ENCODE results near the gene AGR2. TPM values are rescaled to one million over a fixed set of nuclear protein-coding genes. Genes with fewer than 3 reads are reported as not detected.
A peak's percentile ranks its signal among the peaks of the same experiment; 100 is the strongest.
"Not testable (repeated sequence)": the region's sequence is repeated elsewhere in the genome, so short reads cannot be mapped to it uniquely, and the experiment has no call there.

AGR2 gene
- not detected for polyA plus RNA-seq (2013, experiment 1 of 2)
- not detected for polyA plus RNA-seq (2013, experiment 2 of 2)

- H3K14ac ChIP-seq (ENCODE audit: low read length in 2 of 2): no peak within 1 kb of the TSS
- H2AK5ac ChIP-seq (ENCODE audit: low read length, severe bottlenecking): no peak within 1 kb of the TSS
- peak within 1 kb of the TSS in 1 of 2 experiments; percentile 22 for H3K18ac ChIP-seq (ENCODE audit: low read depth in 1 of 2, low read length in 2 of 2)
- H2AFZ ChIP-seq (ENCODE audit: low read depth, low read length): no peak within 1 kb of the TSS
- DNase-seq: no peak
- no peak within 1 kb of the TSS for H3K4me3 ChIP-seq (ENCODE audit: insufficient read depth in 1 of 2, low read depth in 1 of 2, low read length in 2 of 2)
- no peaks in the 10 kb centered on the region for H3K9me3 ChIP-seq (ENCODE audit: control insufficient read depth, low read length)
- no peaks in the 10 kb centered on the region for H3K79me1 ChIP-seq (replicated peaks; ENCODE audit: low read length, poor library complexity, severe bottlenecking)
- H2BK15ac ChIP-seq (ENCODE audit: low read depth, poor library complexity, severe bottlenecking): no peak within 1 kb of the TSS
- no peak within 1 kb of the TSS for H3K4ac ChIP-seq (ENCODE audit: low read depth in 1 of 2, low read length in 2 of 2)
- H3K27me3 ChIP-seq (ENCODE audit: control insufficient read depth in 1 of 2, insufficient read depth in 1 of 2, low read length in 2 of 2): no peaks in the 10 kb centered on the region
- WGBS: 93% methylated on average over 13 of the region's 13 CpGs
- H2BK5ac ChIP-seq (ENCODE audit: low read depth, low read length, poor library complexity, severe bottlenecking): no peak within 1 kb of the TSS
- no peak within 1 kb of the TSS for H2BK120ac ChIP-seq (ENCODE audit: low read depth, low read length)
- H3K36me3 ChIP-seq (ENCODE audit: control insufficient read depth in 1 of 2, insufficient read depth in 2 of 2, low read depth in 1 of 2, low read length in 2 of 2): no peaks in the 10 kb centered on the region
- H2BK12ac ChIP-seq (ENCODE audit: low read length in 2 of 2): no peak within 1 kb of the TSS
- peaks cover 6% of the 10 kb centered on the region for H3K4me1 ChIP-seq (ENCODE audit: control insufficient read depth, insufficient read depth, low read depth, low read length)
- no peak within 1 kb of the TSS for H3K23ac ChIP-seq (ENCODE audit: low read length in 2 of 2)
- H3K4me2 ChIP-seq (ENCODE audit: low read length, poor library complexity, severe bottlenecking): no peak within 1 kb of the TSS
- no peak within 1 kb of the TSS for H4K91ac ChIP-seq (ENCODE audit: low read length)
- no peak within 1 kb of the TSS for H4K8ac ChIP-seq (ENCODE audit: low read length)
- no peak within 1 kb of the TSS for H3K9ac ChIP-seq (ENCODE audit: low read length)
- peak within 1 kb of the TSS; percentile 39 for H3K27ac ChIP-seq (ENCODE audit: low read length, poor library complexity, severe bottlenecking)
Measured at GRCh38 chr7:16804674-16805439, at the start of gene AGR2. AGR2 (minus strand) TSS chr7:16804999; CDS start chr7:16801796, 3,203 bp downstream.

- H2AK5ac ChIP-seq (ENCODE audit: low read length, severe bottlenecking); H2BK15ac ChIP-seq (ENCODE audit: low read depth, poor library complexity, severe bottlenecking); H3K4me1 ChIP-seq (ENCODE audit: control insufficient read depth, insufficient read depth, low read depth, low read length); H3K4ac ChIP-seq (ENCODE audit: low read depth in 1 of 2, low read length in 2 of 2); H3K23ac ChIP-seq (ENCODE audit: low read length in 2 of 2); H2AFZ ChIP-seq (ENCODE audit: low read depth, low read length); H3K27ac ChIP-seq (ENCODE audit: low read length, poor library complexity, severe bottlenecking); H3K36me3 ChIP-seq (ENCODE audit: control insufficient read depth in 1 of 2, insufficient read depth in 2 of 2, low read depth in 1 of 2, low read length in 2 of 2); H3K4me2 ChIP-seq (ENCODE audit: low read length, poor library complexity, severe bottlenecking); H2BK5ac ChIP-seq (ENCODE audit: low read depth, low read length, poor library complexity, severe bottlenecking); DNase-seq; H3K27me3 ChIP-seq (ENCODE audit: control insufficient read depth in 1 of 2, insufficient read depth in 1 of 2, low read length in 2 of 2); H2BK120ac ChIP-seq (ENCODE audit: low read depth, low read length); H3K9ac ChIP-seq (ENCODE audit: low read length); H3K14ac ChIP-seq (ENCODE audit: low read length in 2 of 2); H2BK12ac ChIP-seq (ENCODE audit: low read length in 2 of 2); H4K91ac ChIP-seq (ENCODE audit: low read length); H4K8ac ChIP-seq (ENCODE audit: low read length); H3K4me3 ChIP-seq (ENCODE audit: insufficient read depth in 1 of 2, low read depth in 1 of 2, low read length in 2 of 2); H3K18ac ChIP-seq (ENCODE audit: low read depth in 1 of 2, low read length in 2 of 2); H3K9me3 ChIP-seq (ENCODE audit: control insufficient read depth, low read length); H3K79me1 ChIP-seq (replicated peaks; ENCODE audit: low read length, poor library complexity, severe bottlenecking): not testable (repeated sequence)
- 96% methylated on average over 11 of the region's 11 CpGs for WGBS
Measured at GRCh38 chr7:16853189-16853588, 48.4 kb upstream of the AGR2 start.

DNA sequence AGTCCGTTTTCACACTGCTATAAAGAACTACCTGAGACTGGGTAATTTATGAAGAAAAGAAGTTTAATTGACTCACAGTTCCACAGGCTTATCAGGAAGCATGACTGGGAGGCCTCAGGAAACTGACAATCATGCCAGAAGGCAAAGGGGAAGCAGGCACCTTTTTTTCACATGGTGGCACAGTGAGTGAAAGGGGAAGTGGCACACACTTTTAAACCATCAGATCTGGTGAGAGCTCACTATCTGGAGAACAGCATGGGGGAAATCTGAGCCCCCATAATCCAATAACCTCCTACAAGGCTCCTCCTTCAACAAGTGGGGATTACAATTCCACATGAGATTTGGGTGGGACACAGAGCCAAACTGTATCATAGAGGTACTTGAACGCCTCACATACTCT lies 47.0 kb upstream of the AGR2 start:
- Histone ChIP-seq H3K9ac (ENCODE audit: low read length) (no peak overlapping the region), H2BK12ac (ENCODE audit: low read length in 2 of 2) (no peak overlapping the region), H3K4me3 (ENCODE audit: insufficient read depth in 1 of 2, low read depth in 1 of 2, low read length in 2 of 2) (no peak overlapping the region), H3K27me3 (ENCODE audit: control insufficient read depth in 1 of 2, insufficient read depth in 1 of 2, low read length in 2 of 2) (peaks cover 0 to 3% of the 10 kb centered on the region in 2 experiments), H2BK5ac (ENCODE audit: low read depth, low read length, poor library complexity, severe bottlenecking) (no peak overlapping the region), H4K8ac (ENCODE audit: low read length) (no peak overlapping the region), H3K18ac (ENCODE audit: low read depth in 1 of 2, low read length in 2 of 2) (no peak overlapping the region), H4K91ac (ENCODE audit: low read length) (no peak overlapping the region), H2BK120ac (ENCODE audit: low read depth, low read length) (no peak overlapping the region), H3K4ac (ENCODE audit: low read depth in 1 of 2, low read length in 2 of 2) (no peak overlapping the region), H2AK5ac (ENCODE audit: low read length, severe bottlenecking) (no peak overlapping the region), H3K27ac (ENCODE audit: low read length, poor library complexity, severe bottlenecking) (no peak overlapping the region), H2BK15ac (ENCODE audit: low read depth, poor library complexity, severe bottlenecking) (no peak overlapping the region), H3K36me3 (ENCODE audit: control insufficient read depth in 1 of 2, insufficient read depth in 2 of 2, low read depth in 1 of 2, low read length in 2 of 2) (no peaks in the 10 kb centered on the region), H3K9me3 (ENCODE audit: control insufficient read depth, low read length) (no peaks in the 10 kb centered on the region), H3K4me2 (ENCODE audit: low read length, poor library complexity, severe bottlenecking) (no peak overlapping the region), H3K4me1 (ENCODE audit: control insufficient read depth, insufficient read depth, low read depth, low read length) (peaks cover 2% of the 10 kb centered on the region), H3K79me1 (replicated peaks; ENCODE audit: low read length, poor library complexity, severe bottlenecking) (no peaks in the 10 kb centered on the region), H3K23ac (ENCODE audit: low read length in 2 of 2) (no peak overlapping the region), H2AFZ (ENCODE audit: low read depth, low read length) (no peak overlapping the region), H3K14ac (ENCODE audit: low read length in 2 of 2) (no peak overlapping the region)
- DNase-seq: no peak
- WGBS: 94% methylated on average over 2 of the region's 2 CpGs

DNA sequence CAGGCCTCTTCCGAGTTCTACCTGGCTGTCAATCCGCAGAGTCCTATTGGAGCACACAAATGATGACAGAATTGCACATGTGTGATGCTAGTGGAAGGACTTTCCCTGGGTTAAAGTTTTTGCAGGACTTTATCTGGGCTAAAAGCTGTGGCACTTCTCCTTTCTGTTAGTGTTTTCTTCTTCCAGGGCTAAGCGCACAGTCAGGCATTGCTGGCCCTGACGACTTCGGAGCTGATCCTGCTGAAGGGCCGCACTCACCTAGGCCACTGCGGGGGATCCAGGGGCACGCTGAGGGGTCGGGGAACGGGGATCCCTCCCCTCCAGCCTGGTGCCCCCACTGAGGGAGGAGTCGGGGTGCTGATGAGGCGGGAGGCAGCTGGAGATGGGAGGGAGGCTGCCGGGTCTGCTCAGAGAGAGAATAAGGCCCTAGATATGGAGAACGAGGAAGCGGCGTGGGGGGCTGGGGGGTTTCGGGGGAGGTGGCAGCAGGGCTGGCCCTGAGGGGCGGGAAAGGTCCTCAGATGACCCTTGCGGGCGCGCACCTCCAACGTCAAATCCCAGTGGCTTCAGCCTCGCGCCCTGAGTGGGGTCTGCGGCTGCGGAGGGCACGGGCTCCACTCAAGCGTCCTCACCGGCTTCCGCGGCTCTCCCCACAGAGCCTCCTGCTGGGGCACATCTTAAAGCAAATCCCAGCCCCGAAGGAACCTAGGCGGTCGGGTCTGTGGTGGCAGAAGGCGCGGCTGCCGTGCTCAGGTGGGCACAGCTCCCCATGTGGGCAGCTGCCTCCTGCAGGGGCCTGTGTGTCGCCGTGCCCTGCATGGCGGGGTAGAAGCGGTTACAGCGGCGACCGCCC lies 46.0 kb upstream of the AGR2 start:
- H2BK15ac ChIP-seq (ENCODE audit: low read depth, poor library complexity, severe bottlenecking): no peak overlapping the region
- no peaks in the 10 kb centered on the region for H3K36me3 ChIP-seq (ENCODE audit: control insufficient read depth in 1 of 2, insufficient read depth in 2 of 2, low read depth in 1 of 2, low read length in 2 of 2)
- H3K79me1 ChIP-seq (replicated peaks; ENCODE audit: low read length, poor library complexity, severe bottlenecking): no peaks in the 10 kb centered on the region
- no peak overlapping the region for H3K4ac ChIP-seq (ENCODE audit: low read depth in 1 of 2, low read length in 2 of 2)
- peaks cover 2% of the 10 kb centered on the region for H3K4me1 ChIP-seq (ENCODE audit: control insufficient read depth, insufficient read depth, low read depth, low read length)
- no peaks in the 10 kb centered on the region for H3K9me3 ChIP-seq (ENCODE audit: control insufficient read depth, low read length)
- no peak overlapping the region for H3K14ac ChIP-seq (ENCODE audit: low read length in 2 of 2)
- no peak overlapping the region for H2BK120ac ChIP-seq (ENCODE audit: low read depth, low read length)
- H2BK5ac ChIP-seq (ENCODE audit: low read depth, low read length, poor library complexity, severe bottlenecking): no peak overlapping the region
- no peak overlapping the region for H3K4me3 ChIP-seq (ENCODE audit: insufficient read depth in 1 of 2, low read depth in 1 of 2, low read length in 2 of 2)
- H3K27ac ChIP-seq (ENCODE audit: low read length, poor library complexity, severe bottlenecking): no peak overlapping the region
- H4K8ac ChIP-seq (ENCODE audit: low read length): no peak overlapping the region
- peaks cover 0 to 3% of the 10 kb centered on the region in 2 experiments for H3K27me3 ChIP-seq (ENCODE audit: control insufficient read depth in 1 of 2, insufficient read depth in 1 of 2, low read length in 2 of 2)
- no peak overlapping the region for H3K18ac ChIP-seq (ENCODE audit: low read depth in 1 of 2, low read length in 2 of 2)
- no peak overlapping the region for H3K9ac ChIP-seq (ENCODE audit: low read length)
- H2BK12ac ChIP-seq (ENCODE audit: low read length in 2 of 2): no peak overlapping the region
- 93% methylated on average over 39 of the region's 44 CpGs for WGBS
- H3K4me2 ChIP-seq (ENCODE audit: low read length, poor library complexity, severe bottlenecking): no peak overlapping the region
- H3K23ac ChIP-seq (ENCODE audit: low read length in 2 of 2): no peak overlapping the region
- H2AFZ ChIP-seq (ENCODE audit: low read depth, low read length): no peak overlapping the region
- H4K91ac ChIP-seq (ENCODE audit: low read length): no peak overlapping the region
- DNase-seq: no peak
- no peak overlapping the region for H2AK5ac ChIP-seq (ENCODE audit: low read length, severe bottlenecking)

Data from mesenchymal stem cell (in vitro differentiated cells and primary cell).